Hematopoietic multipotent progenitor cell treated with erythropoietin and hydrocortisone succinate and interleukin-3 and kit ligand, for 4 days (in vitro differentiated cells): ENCODE data around the gene NT5DC1.
"Not testable (repeated sequence)": the region's sequence is repeated elsewhere in the genome, so short reads cannot be mapped to it uniquely, and the experiment has no call there.

Experiments
- DNase-seq: peaks from one replicate; pipeline ENCODE4 v3.0.0-alpha.2; 2015

NT5DC1 gene

GRCh38 chr6:116094041-116094440 is 6.6 kb upstream of the NT5DC1 start:
- no peak for DNase-seq

- DNase-seq: not testable (repeated sequence)
These were observed 4.4 kb upstream of the NT5DC1 start for GRCh38 chr6:116096048-116096759.

GRCh38 chr6:116096979-116097816 is 3.5 kb upstream of the NT5DC1 start:
- DNase-seq: peak; percentile 58

GRCh38 chr6:116099036-116099435 is 1.6 kb upstream of the NT5DC1 start:
- DNase-seq: no peak

- no peak for DNase-seq
These were observed 657 bp downstream of the NT5DC1 start for GRCh38 chr6:116101302-116101718.

GRCh38 chr6:116101790-116102189 is 1.1 kb downstream of the NT5DC1 start:
- DNase-seq: no peak

- DNase-seq: peak; percentile 17
These were observed 2.2 kb downstream of the NT5DC1 start for GRCh38 chr6:116102873-116103272.

GRCh38 chr6:116104636-116105035 is 4.0 kb downstream of the NT5DC1 start:
- no peak for DNase-seq

- DNase-seq: no peak
These were observed 4.6 kb downstream of the NT5DC1 start for GRCh38 chr6:116105247-116105646.

- no peak for DNase-seq
These were observed 5.5 kb downstream of the NT5DC1 start for GRCh38 chr6:116106146-116106545.

GRCh38 chr6:116108836-116109235 is 8.2 kb downstream of the NT5DC1 start:
- no peak for DNase-seq

- peak; percentile 69 for DNase-seq
These were observed 11.2 kb downstream of the NT5DC1 start for GRCh38 chr6:116111552-116112528.

- DNase-seq: no peak
These were observed 12.7 kb downstream of the NT5DC1 start for GRCh38 chr6:116113386-116113785.

GRCh38 chr6:116115781-116116180 is 15.1 kb downstream of the NT5DC1 start:
- peak; percentile 51 for DNase-seq

- no peak for DNase-seq
These were observed 18.0 kb downstream of the NT5DC1 start for GRCh38 chr6:116118608-116119007.

GRCh38 chr6:116120430-116120829 is 19.8 kb downstream of the NT5DC1 start:
- DNase-seq: no peak

GRCh38 chr6:116126032-116126431 is 25.4 kb downstream of the NT5DC1 start, which contains the start of gene COL10A1:
Gene COL10A1 (minus strand): TSS chr6:116126132. CDS start chr6:116125492, 640 bp downstream.
- no peak for DNase-seq

- DNase-seq: no peak
These were observed 27.3 kb downstream of the NT5DC1 start for GRCh38 chr6:116127771-116128493.

- no peak for DNase-seq
These were observed 32.8 kb downstream of the NT5DC1 start for GRCh38 chr6:116133453-116133852.

GRCh38 chr6:116136373-116136772 is 35.7 kb downstream of the NT5DC1 start:
- DNase-seq: no peak

GRCh38 chr6:116136933-116137340 is 36.3 kb downstream of the NT5DC1 start:
- no peak for DNase-seq

- DNase-seq: no peak
These were observed 39.3 kb downstream of the NT5DC1 start for GRCh38 chr6:116139917-116140316.
